ENCODE data around the gene TPX2. TPM values are rescaled to one million over a fixed set of nuclear protein-coding genes. Genes with fewer than 3 reads are reported as not detected.

Gene TPX2

DNA sequence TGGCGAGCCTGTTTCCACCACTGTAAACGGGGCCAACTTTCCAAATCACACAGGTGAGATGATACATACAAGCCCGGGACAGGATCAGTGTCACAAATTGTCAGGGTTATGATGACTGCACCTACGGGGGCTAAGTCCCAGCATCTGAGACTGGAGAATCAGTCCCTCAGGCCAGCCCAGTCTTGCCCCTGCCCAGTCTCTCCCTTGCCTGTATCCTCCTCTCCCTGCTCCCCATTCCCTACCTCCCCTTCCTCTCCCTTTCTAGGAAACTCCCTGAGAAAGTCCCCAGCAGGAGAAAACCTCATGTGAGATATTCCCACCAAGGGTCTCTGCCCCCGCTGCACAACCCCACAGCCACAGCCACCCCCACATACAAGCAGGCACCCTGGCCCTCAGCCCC lies 104.8 kb downstream of the TPX2 start:
- no peak overlapping the region for H3K9ac ChIP-seq (ENCODE audit: low read depth, low read length)
- no peak overlapping the region for H3K4me2 ChIP-seq (ENCODE audit: low read length)
- H3K36me3 ChIP-seq (ENCODE audit: insufficient read depth, low read length) = no peaks in the 10 kb centered on the region
- peaks cover 17% of the 10 kb centered on the region for H3K27me3 ChIP-seq (ENCODE audit: control insufficient read depth, insufficient read depth, low read length)
- peaks cover 31% of the 10 kb centered on the region for H3K4me1 ChIP-seq (ENCODE audit: control insufficient read depth, insufficient read depth, low read length)
- H3K4me3 ChIP-seq (ENCODE audit: low read length) = no peak overlapping the region
- H3K9me3 ChIP-seq (replicated peaks; ENCODE audit: low read length) = no peaks in the 10 kb centered on the region

DNA sequence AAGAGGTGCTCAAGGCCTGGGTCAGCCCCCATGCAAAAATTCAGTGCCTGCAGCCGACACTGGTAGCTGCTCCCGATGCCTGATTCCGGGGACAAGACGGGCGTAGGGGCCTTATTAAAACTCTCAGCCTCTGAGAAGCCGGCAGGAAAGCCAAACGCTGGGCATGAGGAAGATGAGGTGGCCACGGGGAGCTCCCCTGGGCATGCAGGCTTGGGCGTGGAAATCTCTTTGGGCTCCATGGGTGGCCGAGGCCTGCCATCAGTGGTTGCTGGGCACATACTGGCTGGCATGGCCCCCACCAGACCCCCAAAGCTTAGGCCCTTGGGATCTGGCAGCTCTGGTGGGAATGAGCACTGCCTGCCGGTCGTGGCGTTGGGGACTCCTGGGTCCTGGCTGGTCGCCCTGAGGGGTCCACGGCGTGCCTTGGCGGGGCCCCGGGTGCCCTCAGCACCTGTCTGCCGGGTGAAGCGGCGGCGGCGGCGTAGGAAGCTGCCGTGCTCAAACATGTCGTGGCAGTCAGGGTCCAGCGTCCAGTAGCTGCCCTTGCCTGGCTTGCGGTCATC lies 105.7 kb downstream of the TPX2 start:
- H3K9me3 ChIP-seq (replicated peaks; ENCODE audit: low read length) = no peaks in the 10 kb centered on the region
- H3K27me3 ChIP-seq (ENCODE audit: control insufficient read depth, insufficient read depth, low read length) = peaks cover 26% of the 10 kb centered on the region
- no peak overlapping the region for H3K4me2 ChIP-seq (ENCODE audit: low read length)
- no peaks in the 10 kb centered on the region for H3K36me3 ChIP-seq (ENCODE audit: insufficient read depth, low read length)
- no peak overlapping the region for H3K4me3 ChIP-seq (ENCODE audit: low read length)
- H3K9ac ChIP-seq (ENCODE audit: low read depth, low read length) = no peak overlapping the region
- peaks cover 31% of the 10 kb centered on the region for H3K4me1 ChIP-seq (ENCODE audit: control insufficient read depth, insufficient read depth, low read length)

- H3K27me3 ChIP-seq (ENCODE audit: control insufficient read depth, insufficient read depth, low read length) = peaks cover 32% of the 10 kb centered on the region
- no peaks in the 10 kb centered on the region for H3K9me3 ChIP-seq (replicated peaks; ENCODE audit: low read length)
- H3K36me3 ChIP-seq (ENCODE audit: insufficient read depth, low read length) = no peaks in the 10 kb centered on the region
- no peak within 1 kb of the TSS for H3K4me2 ChIP-seq (ENCODE audit: low read length)
- H3K4me3 ChIP-seq (ENCODE audit: low read length) = no peak within 1 kb of the TSS
- no peak within 1 kb of the TSS for H3K9ac ChIP-seq (ENCODE audit: low read depth, low read length)
- peaks cover 31% of the 10 kb centered on the region for H3K4me1 ChIP-seq (ENCODE audit: control insufficient read depth, insufficient read depth, low read length)
Observed at GRCh38 chr20:31845300-31845863, 106.3 kb downstream of the TPX2 start, which contains the start of gene FOXS1. Gene FOXS1 (minus strand): TSS chr20:31845604. CDS start chr20:31845542, 62 bp downstream.

DNA sequence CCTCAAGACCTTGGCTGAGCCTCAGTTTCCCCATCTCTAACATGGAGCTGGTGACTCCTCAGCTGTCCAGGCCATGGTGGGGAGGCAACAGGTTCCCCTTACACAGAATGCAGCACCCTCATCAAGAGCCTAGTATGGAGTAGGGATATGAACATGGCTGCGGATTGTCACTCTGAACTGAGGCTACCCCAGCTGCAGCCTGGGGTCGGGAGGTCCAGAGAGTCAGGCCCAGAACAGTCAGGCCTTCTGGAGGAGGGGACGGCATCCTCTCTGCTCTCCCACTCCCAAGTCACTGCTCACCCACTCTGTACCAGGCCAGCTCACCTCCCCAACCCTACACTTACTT lies 107.7 kb downstream of the TPX2 start:
- Histone ChIP-seq H3K4me2 (ENCODE audit: low read length) (no peak overlapping the region), H3K36me3 (ENCODE audit: insufficient read depth, low read length) (no peaks in the 10 kb centered on the region), H3K9me3 (replicated peaks; ENCODE audit: low read length) (no peaks in the 10 kb centered on the region), H3K4me3 (ENCODE audit: low read length) (no peak overlapping the region), H3K27me3 (ENCODE audit: control insufficient read depth, insufficient read depth, low read length) (peaks cover 45% of the 10 kb centered on the region), H3K4me1 (ENCODE audit: control insufficient read depth, insufficient read depth, low read length) (peaks cover 28% of the 10 kb centered on the region), H3K9ac (ENCODE audit: low read depth, low read length) (no peak overlapping the region)

- Histone ChIP-seq H3K36me3 (ENCODE audit: insufficient read depth, low read length) (no peaks in the 10 kb centered on the region), H3K4me2 (ENCODE audit: low read length) (no peak overlapping the region), H3K4me3 (ENCODE audit: low read length) (no peak overlapping the region), H3K27me3 (ENCODE audit: control insufficient read depth, insufficient read depth, low read length) (peaks cover 46% of the 10 kb centered on the region), H3K4me1 (ENCODE audit: control insufficient read depth, insufficient read depth, low read length) (peaks cover 12% of the 10 kb centered on the region), H3K9me3 (replicated peaks; ENCODE audit: low read length) (no peaks in the 10 kb centered on the region), H3K9ac (ENCODE audit: low read depth, low read length) (no peak overlapping the region)
Observed at GRCh38 chr20:31848088-31848999, 109.3 kb downstream of the TPX2 start.

DNA sequence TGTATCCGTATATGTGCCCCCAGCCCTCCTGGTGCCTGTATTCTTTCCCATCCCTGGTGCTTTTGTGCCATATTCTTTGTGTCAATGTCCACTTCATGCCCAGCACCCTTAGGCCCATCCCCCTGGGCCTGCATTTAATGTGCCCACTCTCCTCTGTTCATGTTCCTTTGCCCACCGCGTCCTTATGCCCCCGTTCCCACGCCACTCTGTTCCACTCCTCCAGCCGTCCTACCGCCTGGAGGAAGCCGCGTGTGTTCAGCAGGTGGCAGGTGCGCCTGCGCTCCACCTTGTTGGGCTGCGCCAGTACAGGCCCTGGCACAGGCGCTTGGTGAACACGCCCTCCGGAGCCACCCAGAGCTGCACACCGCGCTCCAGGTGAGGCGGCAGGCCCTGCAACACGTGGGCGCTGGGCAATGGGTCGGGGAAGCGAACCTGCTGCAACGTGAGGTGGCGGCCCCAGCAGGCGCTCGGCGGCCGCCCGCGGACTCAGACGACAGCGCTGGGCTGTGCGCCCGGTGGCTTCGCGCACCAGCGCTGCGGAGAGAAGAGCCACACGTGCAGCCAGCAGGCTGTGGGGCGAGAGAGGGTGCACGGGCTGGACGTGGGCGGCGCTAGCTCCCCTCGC lies 110.3 kb downstream of the TPX2 start:
- Histone ChIP-seq H3K4me3 (ENCODE audit: low read length) (no peak overlapping the region), H3K4me2 (ENCODE audit: low read length) (no peak overlapping the region), H3K36me3 (ENCODE audit: insufficient read depth, low read length) (no peaks in the 10 kb centered on the region), H3K27me3 (ENCODE audit: control insufficient read depth, insufficient read depth, low read length) (peaks cover 54% of the 10 kb centered on the region), H3K9me3 (replicated peaks; ENCODE audit: low read length) (no peaks in the 10 kb centered on the region), H3K4me1 (ENCODE audit: control insufficient read depth, insufficient read depth, low read length) (peaks cover 10% of the 10 kb centered on the region), H3K9ac (ENCODE audit: low read depth, low read length) (no peak overlapping the region)

Small RNA genes within 50 kb of the gene (small RNA-seq; reads per million reads assigned to genes)
- gene AL160175.1 = not detected
